A549 (cell line): ENCODE data around the gene TUBA4A. TPM values are rescaled to one million over a fixed set of nuclear protein-coding genes. Genes with fewer than 3 reads are reported as not detected.

ENCODE experiments used
- ATAC-seq, 2 experiments: fragments of 200-7000 bp in 1 of 2; fragments of >200 bp in 1 of 2; cut with Nextera tagmentation in 1 of 2; cut with Tn5 transposase in 1 of 2; 3 replicates each; pipeline versions ENCODE4 v1.8.0 to v1.9.1; 2018 to 2020; ENCODE audit warnings: mild to moderate bottlenecking in 1 of 2, moderate library complexity in 1 of 2
- CTCF ChIA-PET: fragments of 300-600 bp; sonication (Branson Sonifier 250); formaldehyde crosslinking; extraction: SDS; loops from one replicate; lab custom pipeline; 2021; ENCODE audit warnings: antibody characterized with exemption, inconsistent platforms; lab: Yijun Ruan, JAX
- POLR2A ChIA-PET: fragments of 350-600 bp; formaldehyde crosslinking; extraction: SDS; loops from one replicate; lab custom pipeline; 2021; ENCODE audit warnings: antibody characterized with exemption, inconsistent platforms; lab: Yijun Ruan, JAX
- DNase-seq, 2 experiments: peaks; one replicate each; pipeline versions ENCODE4 v3.0.0 to v3.0.0-alpha.2; 2011 to 2016; ENCODE audit warnings: low read depth in 1 of 2, low spot score in 1 of 2
- FAIRE-seq: peaks from 2 replicates; lab custom pipeline; 2011; peaks lifted over from hg19 to GRCh38; lab: Jason Lieb, UNC
- H3K27ac ChIP-seq, 2 experiments: fragments of >200 bp; sonication (Bioruptor Twin); formaldehyde crosslinking; 3 replicates each; pipeline ENCODE4 v1.5.1; 2016 to 2017
- H3K4me1 ChIP-seq: fragments of >200 bp; sonication (Bioruptor Twin); formaldehyde crosslinking; 3 replicates; pipeline ENCODE4 v1.6.1; 2016
- H3K4me2 ChIP-seq: fragments of >200 bp; sonication (Bioruptor Twin); formaldehyde crosslinking; 3 replicates; pipeline ENCODE4 v1.6.1; 2016
- H3K4me3 ChIP-seq: fragments of >200 bp; sonication (Bioruptor Twin); formaldehyde crosslinking; 3 replicates; pipeline ENCODE4 v1.5.1; 2016
- H3K9me3 ChIP-seq: fragments of >200 bp; sonication (Bioruptor Twin); formaldehyde crosslinking; 3 replicates; pipeline ENCODE4 v1.6.1; 2016
- CBX2 ChIP-seq: fragments of 200-600 bp; sonication (generic); IDR thresholded peaks from 2 replicates; pipeline ENCODE4 v1.6.1; 2016; ENCODE audit warnings: low read depth, mild to moderate bottlenecking, borderline replicate concordance
- CBX8 ChIP-seq: fragments of 200-600 bp; sonication (generic); IDR thresholded peaks from 2 replicates; pipeline ENCODE4 v1.6.1; 2016
- CHD4 ChIP-seq: fragments of 200-600 bp; sonication (generic); IDR thresholded peaks from 2 replicates; pipeline ENCODE4 v1.6.1; 2016; ENCODE audit warnings: antibody characterized with exemption, mild to moderate bottlenecking, borderline replicate concordance
- EP300 ChIP-seq, 2 experiments: fragments of >200 bp; sonication (Bioruptor Twin); formaldehyde crosslinking; IDR thresholded peaks; 2 replicates in 1 of 2; 3 replicates in 1 of 2; pipeline ENCODE4 v1.6.1; 2016 to 2017
- FOSB ChIP-seq: fragments of 250-450 bp; sonication (Bioruptor Pico); IDR thresholded peaks from 2 replicates; pipeline ENCODE4 v1.5.0; 2020; ENCODE audit warnings: mild to moderate bottlenecking, moderate library complexity
- GATA3 ChIP-seq: IDR thresholded peaks from 2 replicates; pipeline ENCODE4 v1.6.1; 2012; ENCODE audit warnings: borderline replicate concordance
- HOXB13 ChIP-seq: fragments of 250-450 bp; sonication (Bioruptor Pico); IDR thresholded peaks from 2 replicates; pipeline ENCODE4 v1.5.0; 2020; ENCODE audit warnings: low read depth, mild to moderate bottlenecking, moderate library complexity
- HOXB5 ChIP-seq: fragments of 250-450 bp; sonication (Bioruptor Pico); IDR thresholded peaks from 2 replicates; pipeline ENCODE4 v1.5.0; 2020; ENCODE audit warnings: mild to moderate bottlenecking, moderate library complexity
- JUN ChIP-seq, 2 experiments: fragments of >200 bp; sonication (Bioruptor Twin); formaldehyde crosslinking; IDR thresholded peaks; 2 replicates in 1 of 2; 3 replicates in 1 of 2; pipeline ENCODE4 v1.6.1; 2016 to 2017
- KDM5A ChIP-seq: fragments of 200-600 bp; sonication (generic); IDR thresholded peaks from 2 replicates; pipeline ENCODE4 v1.6.1; 2016; ENCODE audit warnings: antibody characterized with exemption, mild to moderate bottlenecking
- NFE2L2 ChIP-seq: fragments of 150-350 bp; conservative IDR thresholded peaks from 2 replicates; pipeline ENCODE4 v1.6.1; 2014; ENCODE audit warnings: low read length
- NR3C1 ChIP-seq: fragments of >200 bp; sonication (Bioruptor Twin); formaldehyde crosslinking; IDR thresholded peaks from 3 replicates; pipeline ENCODE4 v1.6.1; 2017
- POLR2A ChIP-seq: IDR thresholded peaks from 2 replicates; pipeline ENCODE4 v1.6.1; 2012; ENCODE audit warnings: mild to moderate bottlenecking, low read length
- POLR2AphosphoS2 ChIP-seq: conservative IDR thresholded peaks from 2 replicates; pipeline ENCODE4 v1.6.1; 2012; ENCODE audit warnings: low read length, improper control_type of control experiment, inconsistent platforms
- RARB ChIP-seq: fragments of 250-450 bp; sonication (Bioruptor Pico); IDR thresholded peaks from 2 replicates; pipeline ENCODE4 v1.8.0; 2021; ENCODE audit warnings: mild to moderate bottlenecking, moderate library complexity
- RCOR1 ChIP-seq: fragments of 150-350 bp; IDR thresholded peaks from 2 replicates; pipeline ENCODE4 v1.6.1; 2014; ENCODE audit warnings: antibody characterized with exemption, low read length, low read depth
- SMC3 ChIP-seq: fragments of >200 bp; sonication (Bioruptor Twin); formaldehyde crosslinking; IDR thresholded peaks from 3 replicates; pipeline ENCODE4 v1.6.1; 2018; ENCODE audit warnings: inconsistent platforms
- SREBF2 ChIP-seq: fragments of 450-650 bp; IDR thresholded peaks from 2 replicates; pipeline ENCODE4 v1.6.1; 2014; ENCODE audit warnings: mild to moderate bottlenecking, moderate library complexity
- TFCP2L1 ChIP-seq: fragments of 250-450 bp; sonication (Bioruptor Pico); IDR thresholded peaks from 2 replicates; pipeline ENCODE4 v1.5.0; 2021; ENCODE audit warnings: mild to moderate bottlenecking
- ZC3H11A ChIP-seq: fragments of 450-650 bp; IDR thresholded peaks from 2 replicates; pipeline ENCODE4 v1.6.1; 2014; ENCODE audit warnings: antibody characterized with exemption, mild to moderate bottlenecking
- ZNF302 ChIP-seq: fragments of 250-450 bp; sonication (Bioruptor Pico); IDR thresholded peaks from 2 replicates; pipeline ENCODE4 v1.9.0; 2021; ENCODE audit warnings: inconsistent platforms, mild to moderate bottlenecking, moderate library complexity
- WGBS: methylation state at CpG from one replicate; pipeline ENCODE4 v1.1.6; 2017; ENCODE audit errors: missing lambda C conversion rate; 5-methylcytosine and 5-hydroxymethylcytosine counted together
- polyA plus RNA-seq, 4 experiments: library from polyadenylated mRNA; depleted of rRNA in 3 of 4; stranded (reverse); fragments of >200 nt; fragmentation: RNase III in 1 of 4; extraction: RNeasy Plus Mini Kit Qiagen cat#74134 plus additional on column Dnase treatment in 1 of 4; gene quantifications; 2 replicates in 3 of 4; 3 replicates in 1 of 4; pipeline ENCODE4 v1.2.3, GENCODE V29; 2011 to 2017
- TF ChIP-seq, protein P1 (sequence below): fragments of 250-450 bp; sonication (Bioruptor Pico); IDR thresholded peaks from 2 replicates; pipeline ENCODE4 v1.5.0; 2021; ENCODE audit warnings: mild to moderate bottlenecking, moderate library complexity, borderline replicate concordance
- TF ChIP-seq, protein P2 (sequence below): fragments of >200 bp; sonication (Bioruptor Twin); formaldehyde crosslinking; IDR thresholded peaks from 2 replicates; pipeline ENCODE4 v1.6.1; 2016
- TF ChIP-seq, protein P3 (sequence below): IDR thresholded peaks from 2 replicates; pipeline ENCODE4 v1.6.1; 2012
- TF ChIP-seq, protein P4 (sequence below): fragments of 450-650 bp; IDR thresholded peaks from 2 replicates; pipeline ENCODE4 v1.6.1; 2014; ENCODE audit warnings: antibody characterized with exemption
- TF ChIP-seq, protein P5 (sequence below): fragments of >200 bp; sonication (Bioruptor Twin); formaldehyde crosslinking; IDR thresholded peaks from 3 replicates; pipeline ENCODE4 v1.5.1; 2016
- TF ChIP-seq, protein P6 (sequence below): fragments of 250-450 bp; sonication (Bioruptor Pico); IDR thresholded peaks from 2 replicates; pipeline ENCODE4 v1.5.0; 2020; ENCODE audit warnings: low read depth, mild to moderate bottlenecking, moderate library complexity
- TF ChIP-seq, protein P7 (sequence below): fragments of 200-600 bp; sonication (generic); IDR thresholded peaks from 2 replicates; pipeline ENCODE4 v1.6.1; 2016; ENCODE audit warnings: antibody characterized with exemption, mild to moderate bottlenecking, moderate library complexity
- TF ChIP-seq, protein P8 (sequence below): IDR thresholded peaks from 2 replicates; pipeline ENCODE4 v1.6.1; 2012; ENCODE audit warnings: low read depth, borderline replicate concordance

The TUBA4A gene
- polyA plus RNA-seq, 2 of the 4 experiments (the other 2 are of a cell fraction): 222 to 450 TPM

DNA sequence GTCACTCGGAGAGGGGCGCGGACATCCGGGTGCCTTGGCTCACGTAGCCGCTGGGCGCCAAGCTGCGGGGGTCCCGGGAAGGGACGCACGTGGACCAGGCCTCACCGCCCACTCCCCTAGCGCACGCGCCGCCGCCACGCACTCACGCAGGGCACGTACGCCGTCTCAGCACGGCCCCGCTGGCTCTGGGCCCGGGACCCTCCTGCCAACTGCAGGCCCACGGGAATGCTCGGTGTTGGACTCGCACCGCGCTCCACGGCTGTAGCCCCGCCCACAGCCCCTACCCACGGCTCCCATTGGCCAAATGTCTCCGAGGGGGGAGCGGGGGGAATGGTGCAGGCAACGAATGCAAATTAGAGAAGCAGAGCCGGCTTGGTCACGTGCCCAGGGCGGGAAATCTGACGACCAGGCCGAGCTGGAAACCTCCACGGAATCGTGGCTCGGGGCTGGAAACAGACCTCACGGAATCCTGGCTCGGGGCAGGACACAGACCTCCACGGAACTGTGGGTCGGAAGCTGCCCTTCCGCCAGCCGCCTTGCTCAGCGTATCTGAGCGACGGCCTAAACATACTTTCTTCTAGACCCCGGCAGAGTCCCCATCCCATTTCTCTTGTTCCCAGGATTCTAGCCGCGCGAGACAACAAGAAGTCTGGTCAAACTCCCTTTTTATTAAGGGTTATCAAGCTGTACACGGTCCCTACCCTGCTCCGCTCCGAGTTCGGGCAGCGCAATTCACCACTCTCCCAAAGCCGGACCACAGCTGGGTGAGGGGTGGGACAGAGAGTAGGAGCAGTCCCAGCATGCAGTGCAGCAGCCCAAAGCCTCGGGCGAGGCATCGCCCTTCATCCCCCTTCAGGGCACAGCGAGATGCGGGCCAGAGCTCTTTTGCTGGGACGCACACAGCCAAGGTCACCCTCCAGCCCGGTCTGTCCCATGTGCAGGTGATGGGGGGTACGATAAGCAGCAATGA is 34.7 kb downstream of the TUBA4A start, which contains the start of gene ABCB6:
Gene ABCB6, minus strand, starts transcription at position 227 of the 970 bp plus-strand sequence. CDS start 285 bp downstream, outside the sequence.
- peak; percentile 43 for FAIRE-seq
- Histone ChIP-seq H3K4me1 (peaks cover 30% of the 10 kb centered on the region), H3K4me2 (peak within 1 kb of the TSS; percentile 93), H3K27ac (peak within 1 kb of the TSS; percentile 92 to 95), H3K9me3 (no peaks in the 10 kb centered on the region), H3K4me3 (peak within 1 kb of the TSS; percentile 65)
- ATAC-seq: peak; percentile 65 to 84
- 48% methylated on average over 35 of the region's 71 CpGs for WGBS
- CTCF ChIA-PET: interaction anchor here (0.7 to 7.3 kb wide), 12 partner anchors 20 to 80 kb away, joined by 3 to 79 read pairs (median 4); partner anchors contain the start of gene DNAJB2
- peak; percentile 92 for DNase-seq
- POLR2A ChIA-PET: interaction anchor here (0.6 to 3.8 kb wide), 10 partner anchors 8 to 76 kb away, joined by 3 to 25 read pairs (median 8); partner anchors contain the start of genes CNPPD1, DNAJB2, GLB1L and STK16
- TF ChIP-seq RARB (CRISPR knock-in tag): no peak
- TF ChIP-seq, protein P1, sequence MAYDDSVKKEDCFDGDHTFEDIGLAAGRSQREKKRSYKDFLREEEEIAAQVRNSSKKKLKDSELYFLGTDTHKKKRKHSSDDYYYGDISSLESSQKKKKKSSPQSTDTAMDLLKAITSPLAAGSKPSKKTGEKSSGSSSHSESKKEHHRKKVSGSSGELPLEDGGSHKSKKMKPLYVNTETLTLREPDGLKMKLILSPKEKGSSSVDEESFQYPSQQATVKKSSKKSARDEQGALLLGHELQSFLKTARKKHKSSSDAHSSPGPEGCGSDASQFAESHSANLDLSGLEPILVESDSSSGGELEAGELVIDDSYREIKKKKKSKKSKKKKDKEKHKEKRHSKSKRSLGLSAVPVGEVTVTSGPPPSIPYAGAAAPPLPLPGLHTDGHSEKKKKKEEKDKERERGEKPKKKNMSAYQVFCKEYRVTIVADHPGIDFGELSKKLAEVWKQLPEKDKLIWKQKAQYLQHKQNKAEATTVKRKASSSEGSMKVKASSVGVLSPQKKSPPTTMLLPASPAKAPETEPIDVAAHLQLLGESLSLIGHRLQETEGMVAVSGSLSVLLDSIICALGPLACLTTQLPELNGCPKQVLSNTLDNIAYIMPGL (CRISPR knock-in tag): no peak
- TF ChIP-seq, protein P2, sequence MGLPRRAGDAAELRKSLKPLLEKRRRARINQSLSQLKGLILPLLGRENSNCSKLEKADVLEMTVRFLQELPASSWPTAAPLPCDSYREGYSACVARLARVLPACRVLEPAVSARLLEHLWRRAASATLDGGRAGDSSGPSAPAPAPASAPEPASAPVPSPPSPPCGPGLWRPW: no peak
- no peak for TF ChIP-seq CBX2
- no peak for TF ChIP-seq NFE2L2
- peak; percentile 57; the same call in 1 of the 2 replicates for TF ChIP-seq TFCP2L1
- TF ChIP-seq, protein P3, sequence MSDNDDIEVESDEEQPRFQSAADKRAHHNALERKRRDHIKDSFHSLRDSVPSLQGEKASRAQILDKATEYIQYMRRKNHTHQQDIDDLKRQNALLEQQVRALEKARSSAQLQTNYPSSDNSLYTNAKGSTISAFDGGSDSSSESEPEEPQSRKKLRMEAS: peak; percentile 97
- TF ChIP-seq NR3C1: no peak
- TF ChIP-seq JUN (IDR thresholded peaks at IDR 0.05): peak in 1 of 2 experiments; percentile 68; a peak in 2 of 5 replicates
- TF ChIP-seq FOSB (CRISPR knock-in tag): no peak
- TF ChIP-seq, protein P4, sequence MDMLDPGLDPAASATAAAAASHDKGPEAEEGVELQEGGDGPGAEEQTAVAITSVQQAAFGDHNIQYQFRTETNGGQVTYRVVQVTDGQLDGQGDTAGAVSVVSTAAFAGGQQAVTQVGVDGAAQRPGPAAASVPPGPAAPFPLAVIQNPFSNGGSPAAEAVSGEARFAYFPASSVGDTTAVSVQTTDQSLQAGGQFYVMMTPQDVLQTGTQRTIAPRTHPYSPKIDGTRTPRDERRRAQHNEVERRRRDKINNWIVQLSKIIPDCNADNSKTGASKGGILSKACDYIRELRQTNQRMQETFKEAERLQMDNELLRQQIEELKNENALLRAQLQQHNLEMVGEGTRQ: peak; percentile 95
- TF ChIP-seq CHD4: no peak
- TF ChIP-seq EP300 (IDR thresholded peaks at IDR 0.05): no peak
- TF ChIP-seq RCOR1: no peak
- TF ChIP-seq, protein P5, sequence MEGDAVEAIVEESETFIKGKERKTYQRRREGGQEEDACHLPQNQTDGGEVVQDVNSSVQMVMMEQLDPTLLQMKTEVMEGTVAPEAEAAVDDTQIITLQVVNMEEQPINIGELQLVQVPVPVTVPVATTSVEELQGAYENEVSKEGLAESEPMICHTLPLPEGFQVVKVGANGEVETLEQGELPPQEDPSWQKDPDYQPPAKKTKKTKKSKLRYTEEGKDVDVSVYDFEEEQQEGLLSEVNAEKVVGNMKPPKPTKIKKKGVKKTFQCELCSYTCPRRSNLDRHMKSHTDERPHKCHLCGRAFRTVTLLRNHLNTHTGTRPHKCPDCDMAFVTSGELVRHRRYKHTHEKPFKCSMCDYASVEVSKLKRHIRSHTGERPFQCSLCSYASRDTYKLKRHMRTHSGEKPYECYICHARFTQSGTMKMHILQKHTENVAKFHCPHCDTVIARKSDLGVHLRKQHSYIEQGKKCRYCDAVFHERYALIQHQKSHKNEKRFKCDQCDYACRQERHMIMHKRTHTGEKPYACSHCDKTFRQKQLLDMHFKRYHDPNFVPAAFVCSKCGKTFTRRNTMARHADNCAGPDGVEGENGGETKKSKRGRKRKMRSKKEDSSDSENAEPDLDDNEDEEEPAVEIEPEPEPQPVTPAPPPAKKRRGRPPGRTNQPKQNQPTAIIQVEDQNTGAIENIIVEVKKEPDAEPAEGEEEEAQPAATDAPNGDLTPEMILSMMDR: no peak
- TF ChIP-seq, protein P6, sequence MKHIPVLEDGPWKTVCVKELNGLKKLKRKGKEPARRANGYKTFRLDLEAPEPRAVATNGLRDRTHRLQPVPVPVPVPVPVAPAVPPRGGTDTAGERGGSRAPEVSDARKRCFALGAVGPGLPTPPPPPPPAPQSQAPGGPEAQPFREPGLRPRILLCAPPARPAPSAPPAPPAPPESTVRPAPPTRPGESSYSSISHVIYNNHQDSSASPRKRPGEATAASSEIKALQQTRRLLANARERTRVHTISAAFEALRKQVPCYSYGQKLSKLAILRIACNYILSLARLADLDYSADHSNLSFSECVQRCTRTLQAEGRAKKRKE (CRISPR knock-in tag): peak; percentile 9; the same call in 1 of the 2 replicates
- TF ChIP-seq, protein P7, sequence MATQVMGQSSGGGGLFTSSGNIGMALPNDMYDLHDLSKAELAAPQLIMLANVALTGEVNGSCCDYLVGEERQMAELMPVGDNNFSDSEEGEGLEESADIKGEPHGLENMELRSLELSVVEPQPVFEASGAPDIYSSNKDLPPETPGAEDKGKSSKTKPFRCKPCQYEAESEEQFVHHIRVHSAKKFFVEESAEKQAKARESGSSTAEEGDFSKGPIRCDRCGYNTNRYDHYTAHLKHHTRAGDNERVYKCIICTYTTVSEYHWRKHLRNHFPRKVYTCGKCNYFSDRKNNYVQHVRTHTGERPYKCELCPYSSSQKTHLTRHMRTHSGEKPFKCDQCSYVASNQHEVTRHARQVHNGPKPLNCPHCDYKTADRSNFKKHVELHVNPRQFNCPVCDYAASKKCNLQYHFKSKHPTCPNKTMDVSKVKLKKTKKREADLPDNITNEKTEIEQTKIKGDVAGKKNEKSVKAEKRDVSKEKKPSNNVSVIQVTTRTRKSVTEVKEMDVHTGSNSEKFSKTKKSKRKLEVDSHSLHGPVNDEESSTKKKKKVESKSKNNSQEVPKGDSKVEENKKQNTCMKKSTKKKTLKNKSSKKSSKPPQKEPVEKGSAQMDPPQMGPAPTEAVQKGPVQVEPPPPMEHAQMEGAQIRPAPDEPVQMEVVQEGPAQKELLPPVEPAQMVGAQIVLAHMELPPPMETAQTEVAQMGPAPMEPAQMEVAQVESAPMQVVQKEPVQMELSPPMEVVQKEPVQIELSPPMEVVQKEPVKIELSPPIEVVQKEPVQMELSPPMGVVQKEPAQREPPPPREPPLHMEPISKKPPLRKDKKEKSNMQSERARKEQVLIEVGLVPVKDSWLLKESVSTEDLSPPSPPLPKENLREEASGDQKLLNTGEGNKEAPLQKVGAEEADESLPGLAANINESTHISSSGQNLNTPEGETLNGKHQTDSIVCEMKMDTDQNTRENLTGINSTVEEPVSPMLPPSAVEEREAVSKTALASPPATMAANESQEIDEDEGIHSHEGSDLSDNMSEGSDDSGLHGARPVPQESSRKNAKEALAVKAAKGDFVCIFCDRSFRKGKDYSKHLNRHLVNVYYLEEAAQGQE: no peak
- no peak for TF ChIP-seq HOXB13 (CRISPR knock-in tag)
- no peak for TF ChIP-seq SMC3
- TF ChIP-seq ZC3H11A: no peak
- no peak for TF ChIP-seq ZNF302 (CRISPR knock-in tag)
- TF ChIP-seq GATA3: peak; percentile 57
- TF ChIP-seq CBX8: no peak
- TF ChIP-seq, protein P8, sequence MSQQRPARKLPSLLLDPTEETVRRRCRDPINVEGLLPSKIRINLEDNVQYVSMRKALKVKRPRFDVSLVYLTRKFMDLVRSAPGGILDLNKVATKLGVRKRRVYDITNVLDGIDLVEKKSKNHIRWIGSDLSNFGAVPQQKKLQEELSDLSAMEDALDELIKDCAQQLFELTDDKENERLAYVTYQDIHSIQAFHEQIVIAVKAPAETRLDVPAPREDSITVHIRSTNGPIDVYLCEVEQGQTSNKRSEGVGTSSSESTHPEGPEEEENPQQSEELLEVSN: peak; percentile 99
- TF ChIP-seq SREBF2: no peak
- no peak; the same call in 1 of the 2 replicates for TF ChIP-seq POLR2AphosphoS2
- TF ChIP-seq KDM5A: no peak
- no peak for TF ChIP-seq HOXB5 (CRISPR knock-in tag)
- peak; percentile 94 for TF ChIP-seq POLR2A
